Bone marrow (tissue), 2 donors: ENCODE data around the gene LPA.
"Not testable (repeated sequence)": the region's sequence is repeated elsewhere in the genome, so short reads cannot be mapped to it uniquely, and the experiment has no call there.

Experiments used
- DNase-seq, 2 donors: peaks; one replicate each; lab custom pipeline; 2025; lab: John Stamatoyannopoulos, UW

LPA gene

DNA sequence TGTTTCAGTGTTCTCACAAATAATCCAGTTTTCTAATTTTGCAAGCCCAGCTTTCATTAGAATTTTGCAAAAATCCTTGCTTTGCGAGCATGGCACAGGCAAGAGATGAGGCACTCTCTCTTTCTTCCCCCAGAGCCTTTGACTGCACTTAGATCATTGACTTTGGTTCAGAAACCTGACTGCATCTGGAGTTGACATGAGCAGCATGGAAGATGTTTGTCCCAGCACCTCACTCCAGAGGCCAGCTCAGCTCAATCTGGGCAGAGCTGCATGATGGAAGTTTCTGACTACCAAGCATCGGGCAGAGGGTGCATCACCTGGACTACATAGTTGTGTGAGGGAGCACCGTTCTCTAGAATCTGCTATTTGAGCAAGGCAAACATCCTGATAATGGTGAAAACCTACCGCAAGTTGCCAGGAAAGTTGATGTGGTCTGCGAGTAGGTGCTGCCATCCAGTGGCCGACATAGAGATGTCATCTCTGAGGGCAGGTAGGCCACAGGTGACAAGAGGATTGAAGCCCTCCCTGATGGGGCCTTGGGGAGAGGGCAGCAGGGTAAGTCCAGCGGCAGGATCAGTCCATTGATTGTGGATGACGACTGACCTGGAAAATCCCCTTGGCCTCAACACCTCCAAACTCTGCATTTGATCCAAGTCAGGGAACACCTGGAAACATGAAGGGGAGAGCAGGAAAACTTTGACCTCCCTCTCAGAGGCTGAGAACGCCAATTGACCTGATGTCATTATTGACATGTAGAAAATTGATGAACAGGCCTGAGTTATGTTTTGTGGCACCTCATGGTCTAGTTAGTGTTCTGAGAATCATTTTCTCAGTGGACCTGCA lies 3.8 kb upstream of the LPA start:
- DNase-seq, result no peak

GRCh38 chr6:160662842-160663241 lies 1.2 kb downstream of the LPA start:
- DNase-seq, result no peak

GRCh38 chr6:160662429-160662828 lies 1.6 kb downstream of the LPA start:
- no peak for DNase-seq

- no peak for DNase-seq
These were observed 2.9 kb downstream of the LPA start for GRCh38 chr6:160661216-160661615.

DNA sequence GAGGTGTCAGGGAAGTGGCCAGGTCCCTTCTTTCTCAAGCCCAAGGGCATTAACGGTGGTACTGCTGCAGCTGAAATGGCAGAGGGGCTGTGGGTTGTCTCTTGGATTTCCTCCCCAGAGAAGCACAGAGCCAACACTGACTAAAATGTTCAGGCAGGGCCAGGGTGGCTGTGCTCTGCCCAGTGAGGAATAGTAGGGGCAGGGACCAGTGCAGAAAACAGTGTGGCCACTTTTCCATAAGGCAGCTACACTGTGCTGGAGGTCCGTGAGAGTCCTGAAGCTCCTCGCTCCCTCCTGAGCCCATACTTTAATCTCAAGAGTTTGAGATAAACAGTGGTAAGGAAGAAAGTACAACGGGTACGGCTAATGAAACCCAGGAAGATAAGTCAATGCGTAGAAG lies 4.5 kb downstream of the LPA start:
- DNase-seq, result no peak

GRCh38 chr6:160634706-160635105 lies 29.4 kb downstream of the LPA start:
- DNase-seq, result no peak

- no peak for DNase-seq
These were observed 67.9 kb downstream of the LPA start for GRCh38 chr6:160595838-160596832.

- DNase-seq, result not testable (repeated sequence)
These were observed 68.8 kb downstream of the LPA start for GRCh38 chr6:160595297-160595696.

DNA sequence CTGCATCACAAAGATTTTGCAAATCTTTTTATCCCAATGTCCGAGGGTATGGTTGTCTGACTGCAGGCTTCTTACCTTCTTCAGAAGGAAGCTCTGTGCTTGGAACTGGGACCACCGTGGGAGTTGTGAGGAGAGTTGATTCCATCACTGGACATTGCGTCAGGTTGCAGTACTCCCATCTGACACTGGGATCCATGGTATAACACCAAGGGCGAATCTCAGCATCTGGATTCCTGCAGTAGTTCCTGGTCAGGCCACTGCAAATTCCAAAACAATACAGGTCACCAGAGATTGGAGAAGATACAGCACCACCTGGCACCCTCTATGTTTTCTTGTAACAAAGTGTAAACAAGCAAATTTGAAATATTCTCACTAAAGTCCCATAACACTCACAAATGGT lies 77.7 kb downstream of the LPA start:
- DNase-seq, result no peak

DNA sequence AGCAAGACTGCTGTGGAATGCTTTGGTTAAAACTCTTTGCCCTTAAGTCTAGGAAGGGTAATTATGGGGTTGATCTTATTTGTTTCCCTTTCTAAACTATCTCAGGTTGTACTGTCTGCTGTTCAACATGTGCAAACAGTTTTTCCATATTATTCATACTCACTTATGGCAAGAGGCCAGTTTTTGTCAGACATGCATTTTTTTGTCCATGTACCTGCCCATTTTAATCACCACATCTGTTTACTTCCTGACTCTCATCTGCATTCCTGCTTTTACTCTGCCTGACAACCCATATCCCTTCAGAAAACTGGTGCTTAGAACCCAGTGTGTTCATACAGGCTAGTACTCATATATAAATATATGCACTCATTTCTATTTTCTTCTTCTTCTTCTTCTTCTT lies 80.3 kb downstream of the LPA start:
- no peak for DNase-seq

GRCh38 chr6:160581406-160581805 lies 82.7 kb downstream of the LPA start:
- DNase-seq, result no peak

GRCh38 chr6:160578515-160578914 lies 85.6 kb downstream of the LPA start:
- DNase-seq, result not testable (repeated sequence)

DNA sequence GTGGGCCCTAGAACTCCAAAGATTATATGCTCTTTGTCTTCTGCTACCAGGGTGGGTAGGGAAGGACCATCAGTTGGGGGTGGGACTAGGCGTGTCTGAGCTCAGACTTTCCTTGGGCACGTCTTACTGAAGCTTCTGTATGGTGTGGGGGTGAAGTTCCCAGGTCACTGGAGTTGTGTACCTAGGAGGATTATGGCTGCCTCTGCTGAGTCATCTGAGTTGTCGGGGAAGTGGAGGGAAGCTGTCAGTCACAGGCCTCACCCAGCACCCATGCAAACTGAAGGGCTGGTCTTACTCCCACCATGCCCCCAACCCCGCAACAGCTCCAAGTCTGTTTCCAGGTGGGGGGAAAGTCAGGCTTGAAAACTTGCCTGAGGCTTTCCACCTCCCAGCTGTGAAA lies 90.1 kb downstream of the LPA start:
- no peak for DNase-seq

GRCh38 chr6:160571201-160571600 lies 92.9 kb downstream of the LPA start:
- DNase-seq, result not testable (repeated sequence)

- no peak for DNase-seq
These were observed 119.3 kb downstream of the LPA start for GRCh38 chr6:160544802-160545201.

DNA sequence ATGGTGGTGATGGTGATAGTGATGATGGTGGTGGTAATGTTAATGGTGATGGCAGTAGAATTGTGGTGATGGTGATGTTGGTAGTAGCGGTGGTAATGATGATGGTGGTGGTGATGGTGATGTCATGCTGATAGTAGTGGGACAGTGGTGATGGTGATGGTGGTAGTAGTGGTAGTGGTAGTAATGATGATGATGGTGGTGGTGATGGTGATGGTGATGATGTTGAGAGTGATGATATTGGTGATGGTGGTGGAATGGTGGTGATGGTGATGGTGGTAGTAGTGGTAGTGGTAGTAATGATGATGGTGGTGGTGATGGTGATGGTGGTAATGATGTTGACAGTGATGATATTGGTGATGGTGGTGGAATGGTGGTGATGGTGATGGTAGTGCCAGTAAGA lies 128.8 kb downstream of the LPA start:
- DNase-seq, result no peak

DNA sequence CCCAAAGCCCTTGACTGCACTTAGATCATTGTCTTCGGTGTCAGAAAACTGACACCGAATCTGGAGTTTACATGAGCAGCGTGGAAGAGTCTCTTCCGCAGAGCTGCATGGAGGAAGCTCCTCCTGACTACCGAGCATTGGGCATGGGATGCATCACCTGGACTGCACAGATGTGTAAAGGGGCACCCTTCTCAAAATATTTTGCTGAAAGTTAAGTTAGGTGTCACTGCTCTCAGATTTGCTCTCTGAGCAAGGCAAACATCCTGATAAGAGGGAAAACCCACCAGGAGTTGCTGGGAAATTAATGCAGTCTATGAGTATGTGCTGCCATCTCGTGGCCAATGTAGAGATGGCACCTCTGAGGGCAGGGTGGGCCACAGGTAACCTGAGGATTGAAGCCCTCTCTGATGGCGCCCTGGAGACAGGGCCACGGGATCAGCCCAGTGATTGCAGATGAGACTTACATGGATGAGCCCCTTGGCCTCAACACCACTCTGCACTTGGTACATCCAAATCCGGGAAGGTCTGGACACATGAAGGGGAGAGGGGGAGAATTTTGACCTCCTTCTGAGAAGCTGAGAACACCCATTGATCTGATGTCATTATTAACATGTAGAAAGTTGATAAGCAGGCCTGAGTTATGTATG lies 129.9 kb downstream of the LPA start:
- peak in 1 of 2 donors; percentile 16 for DNase-seq

DNA sequence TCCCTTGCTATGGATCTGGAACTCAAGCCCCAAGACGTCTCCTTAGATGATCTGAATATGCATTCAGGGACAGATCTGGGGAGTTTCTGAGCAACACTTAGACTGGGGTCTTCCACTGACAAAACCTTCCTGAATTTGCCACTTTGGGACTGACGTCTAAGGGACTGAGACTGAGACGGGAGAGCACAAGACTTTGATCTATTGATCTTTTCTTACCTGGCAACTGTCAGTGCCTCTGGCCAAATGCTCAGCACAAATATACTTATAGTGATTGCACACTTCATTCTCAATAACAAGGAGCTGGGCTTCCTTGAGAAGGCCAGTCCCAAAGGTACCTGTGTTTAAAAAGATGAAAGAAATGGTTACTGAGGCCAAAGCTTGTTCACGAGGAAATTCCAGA lies 131.8 kb downstream of the LPA start:
- DNase-seq, result no peak

- DNase-seq, result no peak
These were observed 132.2 kb downstream of the LPA start for GRCh38 chr6:160531826-160532225.

GRCh38 chr6:160529524-160529923 lies 134.6 kb downstream of the LPA start:
- DNase-seq, result not testable (repeated sequence)

DNA sequence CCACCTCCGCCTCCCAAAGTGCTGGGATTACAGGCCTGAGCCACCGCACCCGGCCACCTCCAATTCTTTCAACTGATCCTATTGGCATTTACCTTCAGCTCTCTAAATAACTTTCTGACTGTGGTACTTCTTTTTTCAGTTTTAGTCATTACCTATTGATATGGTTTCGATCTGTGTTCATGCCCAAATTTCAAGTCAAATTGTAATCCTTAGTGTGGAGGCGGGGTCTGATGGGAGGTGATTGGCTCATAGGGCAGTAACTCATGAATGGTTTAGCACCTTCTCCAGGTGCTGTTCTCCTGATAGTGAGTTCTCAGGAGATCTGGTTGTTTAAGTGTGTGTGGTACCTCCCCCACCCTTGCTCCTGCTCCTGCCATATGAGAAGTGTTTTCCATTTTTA lies 140.9 kb downstream of the LPA start:
- DNase-seq, result no peak
